ENCODE data around the gene SLC7A14.
A peak's percentile ranks its signal among the peaks of the same experiment; 100 is the strongest.

Gene SLC7A14

GRCh38 chr3:170428095-170428494 is 157.8 kb downstream of the SLC7A14 start:
- H2AFZ ChIP-seq (ENCODE audit: low read depth, low read length), result no peak overlapping the region
- TF ChIP-seq EZH2 (IDR thresholded peaks at IDR 0.05; ENCODE audit: borderline replicate concordance, low read depth, low read length, severe bottlenecking) (no peak), CTCF (IDR thresholded peaks at IDR 0.05; ENCODE audit: borderline replicate concordance, extremely low read depth, low read length, poor library complexity, severe bottlenecking) (no peak)
- no peaks in the 10 kb centered on the region for H3K9me3 ChIP-seq (ENCODE audit: insufficient read depth, low read length, severe bottlenecking)

DNA sequence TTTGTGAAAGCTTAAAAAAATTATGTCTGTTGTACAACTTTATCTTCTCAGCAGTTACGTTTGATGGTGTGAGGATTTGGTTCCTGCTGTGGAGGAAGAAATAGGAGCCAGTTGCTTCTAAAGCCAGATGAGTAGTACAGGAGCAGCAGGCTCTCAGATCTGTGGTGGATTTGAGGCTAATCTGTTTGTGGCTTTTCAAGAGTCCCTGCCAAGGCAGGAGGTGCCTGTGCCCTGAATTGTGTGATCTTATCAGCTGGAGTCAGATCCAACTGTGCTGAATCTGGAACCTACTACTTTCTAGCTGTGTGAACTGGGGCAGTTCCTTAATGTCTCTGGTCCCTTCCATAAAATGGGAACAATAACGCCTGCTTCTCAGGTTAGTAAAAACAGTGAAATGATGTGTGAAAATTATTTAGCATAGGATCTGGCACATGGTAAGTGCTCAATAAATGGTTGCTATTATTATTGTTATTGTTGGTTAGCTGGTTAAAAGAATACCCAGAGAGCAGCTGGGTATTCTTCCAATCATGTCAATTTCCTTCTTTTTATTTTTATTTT is 159.6 kb downstream of the SLC7A14 start:
- DNase-seq (peak; percentile 61), ATAC-seq (ENCODE audit: insufficient read depth, low read depth) (peak; percentile 92)
- peaks cover 25% of the 10 kb centered on the region for H3K4me1 ChIP-seq (ENCODE audit: insufficient read depth, low read length)
- H3K27me3 ChIP-seq (ENCODE audit: insufficient read depth, low read length, poor library complexity), result peaks cover 5% of the 10 kb centered on the region
- H3K4me2 ChIP-seq (ENCODE audit: insufficient read depth, low read length), result peak overlapping the region; percentile 5; the same call in 1 of the 2 replicates
- H4K20me1 ChIP-seq (ENCODE audit: insufficient read depth, low read length), result no peaks in the 10 kb centered on the region
- TF ChIP-seq EZH2 (IDR thresholded peaks at IDR 0.05; ENCODE audit: borderline replicate concordance, low read depth, low read length, severe bottlenecking) (no peak), CTCF (IDR thresholded peaks at IDR 0.05; ENCODE audit: borderline replicate concordance, extremely low read depth, low read length, poor library complexity, severe bottlenecking) (no peak)
- H3K27ac ChIP-seq (ENCODE audit: low read length), result no peak overlapping the region
- no peak overlapping the region for H3K4me3 ChIP-seq (ENCODE audit: low read depth in 1 of 2, low read length in 2 of 2)
- H3K9me3 ChIP-seq (ENCODE audit: insufficient read depth, low read length, severe bottlenecking), result no peaks in the 10 kb centered on the region
- H2AFZ ChIP-seq (ENCODE audit: low read depth, low read length), result no peak overlapping the region
- H3K9ac ChIP-seq (ENCODE audit: low read depth, low read length), result no peak overlapping the region
- H3K79me2 ChIP-seq (ENCODE audit: insufficient read depth, low read length), result no peaks in the 10 kb centered on the region
- H3K36me3 ChIP-seq (ENCODE audit: insufficient read depth, low read length), result no peaks in the 10 kb centered on the region

More at GRCh38 chr3:170428095-170428494, 157.8 kb downstream of the SLC7A14 start:
- no peak for DNase-seq
- Histone ChIP-seq H3K4me1 (ENCODE audit: insufficient read depth, low read length) (peaks cover 25% of the 10 kb centered on the region), H3K79me2 (ENCODE audit: insufficient read depth, low read length) (no peaks in the 10 kb centered on the region), H3K36me3 (ENCODE audit: insufficient read depth, low read length) (no peaks in the 10 kb centered on the region), H3K4me3 (ENCODE audit: low read depth in 1 of 2, low read length in 2 of 2) (no peak overlapping the region), H4K20me1 (ENCODE audit: insufficient read depth, low read length) (no peaks in the 10 kb centered on the region; the same call in 1 of the 2 replicates), H3K27ac (ENCODE audit: low read length) (no peak overlapping the region), H3K9ac (ENCODE audit: low read depth, low read length) (no peak overlapping the region), H3K4me2 (ENCODE audit: insufficient read depth, low read length) (no peak overlapping the region), H3K27me3 (ENCODE audit: insufficient read depth, low read length, poor library complexity) (peaks cover 8% of the 10 kb centered on the region)
- ATAC-seq (ENCODE audit: insufficient read depth, low read depth), result no peak

GRCh38 chr3:170425491-170426239 is 160.2 kb downstream of the SLC7A14 start:
- peak; percentile 34 for DNase-seq
- Histone ChIP-seq H3K27me3 (ENCODE audit: insufficient read depth, low read length, poor library complexity) (peaks cover 5% of the 10 kb centered on the region), H2AFZ (ENCODE audit: low read depth, low read length) (no peak overlapping the region), H4K20me1 (ENCODE audit: insufficient read depth, low read length) (no peaks in the 10 kb centered on the region), H3K36me3 (ENCODE audit: insufficient read depth, low read length) (no peaks in the 10 kb centered on the region), H3K4me2 (ENCODE audit: insufficient read depth, low read length) (peak overlapping the region; percentile 5; the same call in 1 of the 2 replicates), H3K9me3 (ENCODE audit: insufficient read depth, low read length, severe bottlenecking) (no peaks in the 10 kb centered on the region), H3K27ac (ENCODE audit: low read length) (no peak overlapping the region), H3K4me3 (ENCODE audit: low read depth in 1 of 2, low read length in 2 of 2) (no peak overlapping the region), H3K4me1 (ENCODE audit: insufficient read depth, low read length) (peaks cover 25% of the 10 kb centered on the region), H3K9ac (ENCODE audit: low read depth, low read length) (no peak overlapping the region), H3K79me2 (ENCODE audit: insufficient read depth, low read length) (no peaks in the 10 kb centered on the region)
- no peak for TF ChIP-seq EZH2 (IDR thresholded peaks at IDR 0.05; ENCODE audit: borderline replicate concordance, low read depth, low read length, severe bottlenecking)
- TF ChIP-seq CTCF (IDR thresholded peaks at IDR 0.05; ENCODE audit: borderline replicate concordance, extremely low read depth, low read length, poor library complexity, severe bottlenecking), result no peak
- peak; percentile 60 for ATAC-seq (ENCODE audit: insufficient read depth, low read depth)
